NCI-H82 treated with DMSO at 0.1 percent for 48 hours (cell line): ENCODE results near the gene KLK10.
"Not testable (repeated sequence)": the region's sequence is repeated elsewhere in the genome, so short reads cannot be mapped to it uniquely, and the experiment has no call there.

ENCODE experiments used
- DNase-seq: peaks from one replicate; lab custom pipeline; 2025; ENCODE audit not compliant: unreplicated experiment; lab: John Stamatoyannopoulos, UW

Gene KLK10

GRCh38 chr19:51003316-51003715 lies 16.2 kb downstream of the KLK10 start:
- DNase-seq = no peak

DNA sequence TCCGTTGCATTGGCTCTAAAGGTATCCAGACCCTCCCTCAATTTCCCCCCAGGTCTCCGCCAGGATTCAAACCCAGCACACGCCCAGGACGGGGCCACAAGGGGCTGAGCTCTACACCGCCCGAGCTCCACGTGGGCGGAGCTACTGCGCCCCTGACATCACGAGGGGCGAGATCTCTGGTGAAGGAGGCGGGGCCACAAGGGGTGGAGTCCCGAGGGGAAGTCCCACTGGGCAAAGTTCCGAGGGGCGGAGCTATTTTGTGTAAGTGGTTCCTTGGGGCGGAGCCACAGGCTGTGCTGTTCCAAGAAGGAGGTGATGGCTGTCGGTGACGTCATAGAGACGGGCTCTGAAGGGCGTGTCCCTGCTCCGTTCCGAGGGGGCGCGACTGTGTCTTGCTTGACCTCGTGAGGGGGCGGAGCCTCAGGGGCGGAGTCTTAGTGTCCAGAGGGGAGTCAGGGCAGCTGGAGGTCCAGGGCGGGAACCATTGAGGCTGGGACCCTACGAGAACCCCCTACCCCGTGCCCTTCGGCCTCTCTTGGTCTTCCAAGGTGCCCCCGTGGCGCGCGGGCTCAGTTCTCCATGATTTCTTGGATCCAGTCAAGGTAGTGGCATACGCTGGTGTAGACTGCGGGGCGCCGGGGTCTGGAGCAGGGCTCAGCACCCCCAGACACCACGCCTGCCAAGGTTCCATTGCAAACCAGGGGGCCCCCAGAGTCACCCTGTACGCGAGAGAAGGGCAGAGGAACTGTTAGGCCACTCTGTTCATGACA lies 16.8 kb downstream of the KLK10 start:
- DNase-seq = no peak

- no peak for DNase-seq
Observed at GRCh38 chr19:51002089-51002532, 17.4 kb downstream of the KLK10 start.

GRCh38 chr19:51001515-51001914 lies 18.0 kb downstream of the KLK10 start, which contains the start of gene KLK8:
Gene KLK8, minus strand, starts transcription at chr19:51001604. Its CDS starts 437 bp downstream, at chr19:51001167.
- DNase-seq = no peak

GRCh38 chr19:51000981-51001380 lies 18.5 kb downstream of the KLK10 start:
- DNase-seq = no peak

DNA sequence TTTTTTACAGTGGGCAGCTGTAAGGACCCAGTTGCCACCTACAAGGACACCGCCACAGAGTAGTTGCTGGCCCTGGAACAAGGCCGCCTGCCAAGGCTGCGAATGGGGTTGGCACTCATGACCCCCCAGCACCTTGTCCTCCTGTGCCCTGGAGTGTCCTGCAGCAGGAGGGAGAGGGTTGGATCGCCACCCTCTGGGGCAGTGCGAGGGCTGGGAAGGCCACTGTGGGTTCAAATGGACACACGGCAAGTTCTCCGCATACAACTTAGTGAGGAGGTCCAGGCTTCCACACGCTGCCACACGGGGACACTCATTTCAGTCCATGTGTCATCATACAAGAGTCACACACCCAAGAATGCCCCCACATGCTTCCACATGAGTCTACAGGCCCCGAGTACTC lies 19.1 kb downstream of the KLK10 start:
- DNase-seq = no peak

GRCh38 chr19:50998686-50999085 lies 20.8 kb downstream of the KLK10 start:
- no peak for DNase-seq

DNA sequence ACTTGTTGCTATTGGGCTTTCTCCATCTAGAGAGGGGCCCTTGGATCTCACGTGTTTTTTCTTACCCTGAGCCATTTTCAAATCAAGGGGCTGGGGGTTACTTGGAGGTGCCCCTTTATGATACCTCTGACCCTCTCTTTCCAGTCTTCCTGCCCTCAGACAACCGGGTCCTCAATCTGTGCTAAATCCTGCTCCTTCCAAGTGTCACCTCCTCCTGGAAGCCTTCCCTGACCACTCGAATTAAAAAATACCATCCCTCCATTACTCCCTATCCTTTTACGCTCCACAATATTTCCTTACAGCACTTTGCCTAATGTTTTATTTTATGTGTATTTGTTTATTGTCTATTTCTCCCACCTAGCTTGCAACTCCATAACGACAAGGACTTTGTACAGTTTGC lies 21.4 kb downstream of the KLK10 start:
- no peak for DNase-seq

- DNase-seq = no peak
Observed at GRCh38 chr19:50994129-50994528, 25.4 kb downstream of the KLK10 start.

DNA sequence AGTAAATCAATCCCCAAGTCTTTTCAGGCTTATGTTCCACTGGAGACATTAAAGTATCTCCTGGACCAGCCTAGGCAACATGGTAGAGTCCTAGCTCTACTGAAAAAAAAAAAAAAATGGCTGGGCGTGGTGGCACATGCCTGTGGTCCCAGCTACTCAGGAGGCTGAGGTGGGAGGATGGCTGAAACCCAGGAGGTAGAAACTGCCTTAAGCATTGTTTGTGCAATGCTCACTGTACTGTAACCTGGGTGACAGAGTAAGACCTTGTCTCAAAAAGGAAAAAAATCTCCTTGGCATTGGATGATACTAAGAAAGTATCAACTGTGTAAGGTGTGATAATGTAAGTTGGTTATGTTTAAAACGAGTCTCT lies 26.9 kb downstream of the KLK10 start:
- DNase-seq = no peak

- DNase-seq = not testable (repeated sequence)
Observed at GRCh38 chr19:50984416-50984815, 35.1 kb downstream of the KLK10 start.

- DNase-seq = no peak
Observed at GRCh38 chr19:50983625-50984292, 35.8 kb downstream of the KLK10 start, which contains the start of gene KLK7. Gene KLK7, minus strand, starts transcription at chr19:50983917. Its CDS starts 1,518 bp downstream, at chr19:50982399.

DNA sequence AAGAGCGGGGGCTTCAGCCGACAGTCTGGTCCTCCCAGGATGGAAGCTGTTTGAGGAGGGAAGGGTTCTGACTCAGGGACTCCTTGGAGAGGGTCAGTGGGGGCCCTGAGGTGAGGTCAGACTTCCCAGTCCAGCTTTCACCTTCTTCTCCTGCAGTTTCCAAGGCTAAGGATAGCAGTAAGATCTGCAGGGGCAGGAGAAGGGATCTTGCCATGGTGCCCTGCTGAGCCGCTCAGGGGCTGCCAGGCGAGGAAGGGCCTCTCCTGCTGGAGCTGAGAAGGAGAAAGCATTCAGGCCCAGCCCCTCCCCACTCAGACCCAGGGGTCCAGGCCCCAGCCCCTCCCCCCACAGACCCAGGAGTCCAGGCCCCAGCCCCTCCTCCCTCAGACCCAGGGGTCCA lies 37.3 kb downstream of the KLK10 start:
- DNase-seq = no peak

- DNase-seq = no peak
Observed at GRCh38 chr19:50981587-50982146, 37.8 kb downstream of the KLK10 start.

DNA sequence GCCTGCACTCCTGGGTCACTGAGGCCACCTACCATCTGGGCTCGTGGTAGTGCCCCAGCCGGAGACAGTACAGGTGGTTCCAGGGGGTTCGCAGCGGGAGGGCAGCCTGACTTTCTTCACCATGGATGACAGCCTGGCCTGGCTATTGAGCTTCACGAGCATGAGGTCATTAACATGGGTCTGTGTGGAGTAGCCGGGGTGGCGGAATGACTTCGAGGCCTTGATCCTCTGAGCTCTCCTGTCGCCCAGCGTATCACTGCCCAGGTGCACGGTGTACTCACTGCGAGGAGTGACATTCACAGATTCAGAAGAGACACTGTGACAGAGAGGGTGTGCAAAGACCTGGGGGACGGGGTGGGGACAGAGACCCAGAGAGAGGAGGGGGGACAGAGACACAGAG lies 39.3 kb downstream of the KLK10 start:
- DNase-seq = no peak

GRCh38 chr19:50979758-50980157 lies 39.8 kb downstream of the KLK10 start:
- no peak for DNase-seq

GRCh38 chr19:50978772-50979390 lies 40.6 kb downstream of the KLK10 start:
- DNase-seq = no peak

DNA sequence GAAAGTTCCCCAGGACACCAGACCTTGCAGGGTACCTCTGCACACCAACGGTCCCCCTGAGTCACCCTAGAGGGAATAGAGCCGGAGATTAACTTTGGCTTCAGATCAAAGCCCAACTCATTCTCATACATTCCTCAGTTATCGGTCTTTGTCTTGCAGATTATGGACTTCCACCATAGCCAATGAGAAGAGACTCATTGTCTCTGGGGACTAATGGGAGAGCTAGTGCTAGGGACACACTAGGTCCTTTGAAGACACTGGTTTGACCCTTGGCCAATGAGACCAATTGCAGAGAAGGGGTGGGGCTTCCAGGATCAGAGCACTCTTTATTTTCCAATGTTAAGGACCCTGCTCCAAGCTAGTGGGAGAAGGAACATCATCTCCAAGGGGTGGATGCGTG lies 41.9 kb downstream of the KLK10 start:
- no peak for DNase-seq

GRCh38 chr19:50975766-50976165 lies 43.7 kb downstream of the KLK10 start:
- no peak for DNase-seq

DNA sequence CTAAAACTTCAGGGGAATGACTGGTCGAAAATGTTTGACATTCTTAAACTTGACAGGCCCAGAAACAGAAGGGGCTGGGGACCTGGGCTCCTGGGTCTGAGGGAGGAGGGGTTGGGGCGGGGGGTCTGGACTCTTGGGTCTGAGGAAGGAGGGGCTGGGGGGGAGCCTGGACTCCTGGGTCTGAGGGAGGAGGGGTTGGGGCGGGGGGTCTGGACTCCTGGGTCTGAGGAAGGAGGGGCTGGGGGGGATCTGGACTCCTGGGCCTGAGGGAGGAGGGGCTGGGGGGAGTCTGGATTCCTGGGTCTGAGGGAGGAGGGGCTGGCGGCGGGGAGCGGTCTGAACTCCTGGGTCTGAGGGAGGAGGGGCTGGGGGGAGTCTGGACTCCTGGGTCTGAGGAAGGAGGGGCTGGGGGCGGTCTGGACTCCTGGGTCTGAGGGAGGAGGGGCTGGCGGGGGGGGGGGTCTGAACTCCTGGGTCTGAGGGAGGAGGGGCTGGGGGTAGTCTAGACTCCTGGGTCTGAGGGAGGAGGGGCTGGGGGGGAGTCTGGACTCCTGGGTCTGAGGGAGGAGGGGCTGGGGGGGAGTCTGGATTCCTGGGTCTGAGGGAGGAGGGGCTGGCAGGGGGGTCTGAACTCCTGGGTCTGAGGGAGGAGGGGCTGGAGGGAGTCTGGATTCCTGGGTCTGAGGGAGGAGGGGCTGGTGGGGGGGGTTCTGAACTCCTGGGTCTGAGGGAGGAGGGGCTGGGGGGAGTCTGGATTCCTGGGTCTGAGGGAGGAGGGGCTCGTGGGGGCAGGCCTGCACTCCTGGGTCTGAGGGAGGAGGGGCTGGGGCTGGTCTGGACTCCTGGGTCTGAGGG lies 44.6 kb downstream of the KLK10 start:
- no peak for DNase-seq
